B cell (primary cell): ENCODE measurements around the gene OR2A25. TPM values are rescaled to one million over a fixed set of nuclear protein-coding genes. Genes with fewer than 3 reads are reported as not detected.

Source experiments
- ATAC-seq: fragments of 200-7000 bp; cut with Tn5 transposase; one replicate; pipeline ENCODE4 v1.10.0; 2021; ENCODE audit warnings: low read depth, mild to moderate bottlenecking, moderate number of reproducible peaks, moderate library complexity
- CTCF ChIA-PET: fragments of 350-600 bp; sonication (Branson Sonifier 250); formaldehyde crosslinking; loops from one replicate; lab custom pipeline; 2021; ENCODE audit warnings: antibody characterized with exemption, inconsistent platforms; lab: Charles Lee
- POLR2A ChIA-PET: fragments of 350-600 bp; sonication (Branson Sonifier 250); formaldehyde crosslinking; loops from one replicate; lab custom pipeline; 2021; ENCODE audit warnings: antibody characterized with exemption; lab: Charles Lee
- DNase-seq: peaks from one replicate; pipeline ENCODE4 v3.0.0; 2013
- H2AFZ ChIP-seq: 2 replicates; pipeline ENCODE4 v1.6.1; 2012; ENCODE audit warnings: mild to moderate bottlenecking, low read depth, low read length; ENCODE audit not compliant: insufficient read depth, poor library complexity, severe bottlenecking
- H3K27ac ChIP-seq, 2 donors: 1 replicate in 1 of 2; 2 replicates in 1 of 2; pipeline ENCODE4 v1.5.1; 2012 to 2013; ENCODE audit warnings: low read length in 2 of 2, mild to moderate bottlenecking in 2 of 2, moderate library complexity in 1 of 2
- H3K27me3 ChIP-seq, 4 experiments: fragments of 200-600 bp in 1 of 4; sonication (generic) in 1 of 4; replicated peaks in 1 of 4; 1 replicate in 2 of 4; 2 replicates in 2 of 4; pipeline versions ENCODE4 v1.6.1 to v1.7.0; 2013 to 2016; ENCODE audit warnings: low read length in 3 of 4, mild to moderate bottlenecking in 2 of 4, mixed read lengths in 1 of 4, moderate library complexity in 1 of 4; ENCODE audit not compliant: insufficient read depth in 4 of 4, control insufficient read depth in 3 of 4; ENCODE audit errors: control extremely low read depth in 1 of 4
- H3K36me3 ChIP-seq, 2 experiments: replicated peaks in 1 of 2; 1 replicate in 1 of 2; 2 replicates in 1 of 2; pipeline versions ENCODE4 v1.6.1 to v1.7.1; 2013; ENCODE audit warnings: low read length in 1 of 2; ENCODE audit not compliant: insufficient read depth in 2 of 2, control insufficient read depth in 1 of 2; ENCODE audit errors: control extremely low read depth in 1 of 2, extremely low read depth in 1 of 2
- H3K4me1 ChIP-seq, 2 donors: fragments of 200-600 bp in 1 of 2; sonication (generic) in 1 of 2; 1 replicate in 1 of 2; 2 replicates in 1 of 2; pipeline versions ENCODE4 v1.5.1 to v1.6.1; 2013 to 2017; ENCODE audit warnings: low read length in 2 of 2; ENCODE audit not compliant: control insufficient read depth in 2 of 2, insufficient read depth in 2 of 2
- H3K4me2 ChIP-seq: replicated peaks from 2 replicates; pipeline ENCODE3; 2012; ENCODE audit warnings: mild to moderate bottlenecking, low read depth, low read length; ENCODE audit not compliant: poor library complexity, severe bottlenecking
- H3K4me3 ChIP-seq, 5 experiments: fragments of 200-600 bp in 1 of 5; sonication (generic) in 1 of 5; 1 replicate in 3 of 5; 2 replicates in 2 of 5; pipeline versions ENCODE4 v1.5.1 to v1.7.0; 2011 to 2016; ENCODE audit warnings: low read length in 4 of 5, mild to moderate bottlenecking in 4 of 5, low read depth in 2 of 5, control low read depth in 1 of 5, moderate library complexity in 1 of 5; ENCODE audit not compliant: insufficient read depth in 1 of 5; ENCODE audit errors: control extremely low read depth in 1 of 5, extremely low read depth in 1 of 5
- H3K79me2 ChIP-seq: fragments of 200-600 bp; sonication (generic); one replicate; pipeline ENCODE4 v1.6.0; 2016; ENCODE audit warnings: low read length; ENCODE audit not compliant: control insufficient read depth, insufficient read depth
- H3K9ac ChIP-seq: fragments of 200-600 bp; sonication (generic); 2 replicates; pipeline ENCODE4 v1.6.1; 2017; ENCODE audit warnings: mild to moderate bottlenecking, low read length, moderate library complexity
- H3K9me3 ChIP-seq, 3 donors: one replicate each; pipeline versions ENCODE4 v1.6.1 to v1.7.1; 2013; ENCODE audit warnings: low read length in 2 of 3; ENCODE audit not compliant: control insufficient read depth in 2 of 3, insufficient read depth in 1 of 3; ENCODE audit errors: control extremely low read depth in 1 of 3
- H4K20me1 ChIP-seq: 2 replicates; pipeline ENCODE4 v1.6.0; 2012; ENCODE audit warnings: mild to moderate bottlenecking, low read length; ENCODE audit not compliant: insufficient read depth, control insufficient read depth, poor library complexity, severe bottlenecking
- H3K27ac Mint-ChIP-seq: one replicate; pipeline ENCODE4 v1.8.0; 2021; ENCODE audit warnings: mixed read lengths
- H3K27me3 Mint-ChIP-seq: one replicate; pipeline ENCODE4 v1.8.0; 2021; ENCODE audit warnings: mixed read lengths
- H3K4me1 Mint-ChIP-seq: one replicate; pipeline ENCODE4 v1.8.0; 2021; ENCODE audit warnings: mixed read lengths
- H3K4me3 Mint-ChIP-seq: one replicate; pipeline ENCODE4 v1.8.0; 2021; ENCODE audit warnings: mixed read lengths
- H3K9me3 Mint-ChIP-seq: one replicate; pipeline ENCODE4 v1.8.0; 2022; ENCODE audit warnings: mixed read lengths; ENCODE audit not compliant: insufficient read depth
- EZH2 ChIP-seq: IDR thresholded peaks from 2 replicates; pipeline ENCODE4 v1.6.1; 2012; ENCODE audit warnings: borderline replicate concordance, low read depth, mild to moderate bottlenecking, moderate library complexity, low read length; ENCODE audit not compliant: insufficient read depth, poor library complexity, severe bottlenecking
- intact Hi-C: fragments of 100-400 bp; cut with micrococcal nuclease; formaldehyde crosslinking; loops from one replicate; pipeline ENCODE4 v1.10.0; 2022
- polyA plus RNA-seq: library from polyadenylated mRNA; depleted of rRNA; stranded (reverse); fragments of >200 nt; gene quantifications from 2 replicates; pipeline ENCODE4 v1.2.3, GENCODE V29; 2012
- total RNA-seq, 2 donors: library from RNA; stranded (reverse); fragments of 120-200 nt in 1 of 2; gene quantifications; 1 replicate in 1 of 2; 2 replicates in 1 of 2; pipeline versions ENCODE4 v1.2.3 to v1.2.4, GENCODE V29; 2013 to 2022
- TF ChIP-seq, protein P1 (sequence below): fragments of 200-600 bp; IDR thresholded peaks from one replicate; pipeline ENCODE4 v1.8.0; 2022; ENCODE audit warnings: antibody characterized with exemption, mild to moderate bottlenecking

The OR2A25 gene
- total and polyA plus RNA-seq, 2 donors (not counting 1 experiment from before 2014, with no cell fraction given): not detected

DNA sequence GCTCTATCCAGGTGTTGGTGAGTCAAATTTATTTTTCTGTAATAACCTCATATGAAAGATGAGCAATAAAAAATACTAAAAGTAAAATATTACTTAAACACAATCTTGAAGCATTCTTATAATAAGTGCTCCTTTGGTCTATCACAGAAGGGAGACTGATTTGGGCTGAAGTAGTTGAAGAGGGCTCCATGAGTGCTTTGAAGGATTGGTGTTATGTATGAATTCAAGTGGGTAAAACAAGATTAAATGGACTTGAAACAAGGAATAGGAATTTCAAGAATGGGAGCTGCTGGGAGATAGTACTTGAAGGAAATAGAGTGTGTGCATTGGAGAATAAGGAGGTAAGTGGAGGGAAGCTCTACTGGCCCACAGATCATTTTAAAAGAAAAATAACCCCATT, 32.4 kb downstream of the OR2A25 start:
- no peak overlapping the region for H3K4me2 ChIP-seq
- H2AFZ ChIP-seq: no peak overlapping the region
- H4K20me1 ChIP-seq: no peaks in the 10 kb centered on the region
- peaks cover 0 to 4% (median 1%) of the 10 kb centered on the region in 4 experiments for H3K27me3 ChIP-seq
- no peaks in the 10 kb centered on the region for H3K36me3 ChIP-seq
- H3K27me3 Mint-ChIP-seq: peaks cover 15% of the 10 kb centered on the region
- H3K79me2 ChIP-seq: no peaks in the 10 kb centered on the region
- ATAC-seq (no peak), DNase-seq (no peak)
- no peaks in the 10 kb centered on the region for H3K4me1 Mint-ChIP-seq
- no peak overlapping the region for H3K4me3 Mint-ChIP-seq
- intact Hi-C loops: no loop called here
- no peaks in the 10 kb centered on the region for H3K9me3 ChIP-seq
- H3K4me1 ChIP-seq: no peaks in the 10 kb centered on the region
- no peak overlapping the region for H3K9ac ChIP-seq
- CTCF ChIA-PET: no interaction called here
- no peak overlapping the region for H3K27ac Mint-ChIP-seq
- H3K27ac ChIP-seq: no peak overlapping the region
- H3K9me3 Mint-ChIP-seq: no peaks in the 10 kb centered on the region
- H3K4me3 ChIP-seq: no peak overlapping the region
- POLR2A ChIA-PET: no interaction called here
- TF ChIP-seq EZH2: no peak
- TF ChIP-seq, protein P1, sequence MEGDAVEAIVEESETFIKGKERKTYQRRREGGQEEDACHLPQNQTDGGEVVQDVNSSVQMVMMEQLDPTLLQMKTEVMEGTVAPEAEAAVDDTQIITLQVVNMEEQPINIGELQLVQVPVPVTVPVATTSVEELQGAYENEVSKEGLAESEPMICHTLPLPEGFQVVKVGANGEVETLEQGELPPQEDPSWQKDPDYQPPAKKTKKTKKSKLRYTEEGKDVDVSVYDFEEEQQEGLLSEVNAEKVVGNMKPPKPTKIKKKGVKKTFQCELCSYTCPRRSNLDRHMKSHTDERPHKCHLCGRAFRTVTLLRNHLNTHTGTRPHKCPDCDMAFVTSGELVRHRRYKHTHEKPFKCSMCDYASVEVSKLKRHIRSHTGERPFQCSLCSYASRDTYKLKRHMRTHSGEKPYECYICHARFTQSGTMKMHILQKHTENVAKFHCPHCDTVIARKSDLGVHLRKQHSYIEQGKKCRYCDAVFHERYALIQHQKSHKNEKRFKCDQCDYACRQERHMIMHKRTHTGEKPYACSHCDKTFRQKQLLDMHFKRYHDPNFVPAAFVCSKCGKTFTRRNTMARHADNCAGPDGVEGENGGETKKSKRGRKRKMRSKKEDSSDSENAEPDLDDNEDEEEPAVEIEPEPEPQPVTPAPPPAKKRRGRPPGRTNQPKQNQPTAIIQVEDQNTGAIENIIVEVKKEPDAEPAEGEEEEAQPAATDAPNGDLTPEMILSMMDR: no peak

DNA sequence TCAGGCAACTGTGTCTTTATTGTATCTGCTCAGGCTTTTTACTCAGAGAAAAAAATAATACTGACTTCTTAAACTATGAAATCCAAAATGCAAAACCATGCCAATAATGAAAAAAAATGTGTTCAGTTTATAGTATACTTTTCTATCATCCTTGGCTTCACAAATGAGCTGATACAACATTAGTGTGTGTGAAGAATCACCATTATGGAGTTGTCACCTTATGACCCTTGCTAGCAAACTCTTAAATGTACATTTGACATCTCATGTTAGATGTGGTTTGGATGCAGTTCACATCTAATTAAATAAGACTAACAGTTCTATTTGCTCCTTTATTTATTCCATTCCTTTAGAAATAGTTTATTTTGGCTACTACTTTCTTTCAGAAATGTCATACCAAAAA, 35.6 kb downstream of the OR2A25 start:
- H3K4me2 ChIP-seq: no peak overlapping the region
- Mint-ChIP-seq H3K4me3 (no peak overlapping the region), H3K9me3 (no peaks in the 10 kb centered on the region), H3K4me1 (no peaks in the 10 kb centered on the region), H3K27ac (no peak overlapping the region), H3K27me3 (peaks cover 12% of the 10 kb centered on the region)
- H4K20me1 ChIP-seq: no peaks in the 10 kb centered on the region
- no peak overlapping the region for H2AFZ ChIP-seq
- no peak overlapping the region for H3K9ac ChIP-seq
- H3K36me3 ChIP-seq: no peaks in the 10 kb centered on the region
- POLR2A ChIA-PET: no interaction called here
- no peaks in the 10 kb centered on the region for H3K4me1 ChIP-seq
- no peak overlapping the region for H3K4me3 ChIP-seq
- no peaks in the 10 kb centered on the region for H3K79me2 ChIP-seq
- ATAC-seq (no peak), DNase-seq (no peak)
- no peaks in the 10 kb centered on the region for H3K9me3 ChIP-seq
- no peak overlapping the region for H3K27ac ChIP-seq
- CTCF ChIA-PET: no interaction called here
- TF ChIP-seq, protein P1: no peak
- TF ChIP-seq EZH2: no peak
- intact Hi-C loops: no loop called here
- peaks cover 0 to 3% (median 0%) of the 10 kb centered on the region in 4 experiments for H3K27me3 ChIP-seq
